Endothelial cell of umbilical vein (primary cell): ENCODE data around the gene MUC4. TPM values are rescaled to one million over a fixed set of nuclear protein-coding genes. Genes with fewer than 3 reads are reported as not detected.

Experiments
- BruUV-seq: library from RNA; stranded (reverse); fragments of 400-500 nt; replicated peaks from 2 replicates; lab custom pipeline; 2021; lab: Mats Ljungman, UMichigan
- CTCF ChIA-PET: fragments of 300-600, 350-600 bp; sonication (Branson Sonifier 250); formaldehyde crosslinking; loops from one replicate; lab custom pipeline; 2021; ENCODE audit warnings: antibody characterized with exemption, inconsistent platforms; lab: Charles Lee
- POLR2A ChIA-PET: fragments of 300-600, 350-600 bp; sonication (Branson Sonifier 250); formaldehyde crosslinking; loops from one replicate; lab custom pipeline; 2021; ENCODE audit warnings: antibody characterized with exemption, inconsistent platforms; lab: Charles Lee
- DNase-seq: peaks from one replicate; pipeline ENCODE4 v3.0.0-alpha.2; 2011; ENCODE audit warnings: low read depth, low spot score
- FAIRE-seq: peaks from 2 replicates; lab custom pipeline; 2011; peaks lifted over from hg19 to GRCh38; lab: Jason Lieb, UNC
- H2AFZ ChIP-seq: 2 replicates; pipeline ENCODE4 v1.6.0; 2012; ENCODE audit warnings: low read depth, low read length, control low read depth, inconsistent platforms
- H3K27ac ChIP-seq: 2 replicates; pipeline ENCODE4 v1.5.1; 2011; ENCODE audit warnings: low read depth, mild to moderate bottlenecking, control low read depth, low read length, moderate library complexity; ENCODE audit not compliant: insufficient read depth
- H3K27me3 ChIP-seq, 2 experiments: 2 replicates each; pipeline versions ENCODE4 v1.6.0 to v1.6.1; 2011; ENCODE audit warnings: low read length in 2 of 2, mixed read lengths in 1 of 2; ENCODE audit not compliant: control insufficient read depth in 2 of 2, insufficient read depth in 2 of 2
- H3K36me3 ChIP-seq, 2 experiments: 2 replicates in 1 of 2; 3 replicates in 1 of 2; pipeline ENCODE4 v1.5.1; 2011; ENCODE audit warnings: low read length in 2 of 2, mild to moderate bottlenecking in 1 of 2, moderate library complexity in 1 of 2; ENCODE audit not compliant: control insufficient read depth in 2 of 2, insufficient read depth in 2 of 2; ENCODE audit errors: extremely low read depth in 1 of 2
- H3K4me1 ChIP-seq: 3 replicates; pipeline ENCODE4 v1.5.1; 2011; ENCODE audit warnings: mild to moderate bottlenecking, low read length; ENCODE audit not compliant: control insufficient read depth, insufficient read depth; ENCODE audit errors: extremely low read depth
- H3K4me2 ChIP-seq: 2 replicates; pipeline ENCODE4 v1.6.1; 2011; ENCODE audit warnings: low read length, control low read depth, mixed read lengths; ENCODE audit not compliant: insufficient read depth
- H3K4me3 ChIP-seq, 3 experiments: fragments of 200-600 bp in 1 of 3; sonication (generic), shearing (Covaris generic) in 1 of 3; replicated peaks in 1 of 3; 2 replicates each; pipeline ENCODE4 v1.5.1; 2011 to 2016; ENCODE audit warnings: control low read depth in 3 of 3, low read length in 3 of 3, mild to moderate bottlenecking in 2 of 3, inconsistent platforms in 1 of 3, low read depth in 1 of 3, moderate library complexity in 1 of 3; ENCODE audit not compliant: insufficient read depth in 1 of 3
- H3K79me2 ChIP-seq: 2 replicates; pipeline ENCODE4 v1.6.0; 2012; ENCODE audit warnings: low read length, inconsistent platforms; ENCODE audit not compliant: control insufficient read depth, insufficient read depth
- H3K9ac ChIP-seq: replicated peaks from 2 replicates; pipeline ENCODE3; 2011; ENCODE audit warnings: low read length, control low read depth; ENCODE audit not compliant: insufficient read depth; ENCODE audit errors: extremely low read depth
- H3K9me1 ChIP-seq: replicated peaks from 3 replicates; pipeline ENCODE4 v1.6.0; 2011; ENCODE audit warnings: mild to moderate bottlenecking, low read length; ENCODE audit not compliant: control insufficient read depth, insufficient read depth; ENCODE audit errors: extremely low read depth
- H3K9me3 ChIP-seq: replicated peaks from 2 replicates; pipeline ENCODE4 v1.5.1; 2012; ENCODE audit warnings: low read length, inconsistent platforms; ENCODE audit not compliant: control insufficient read depth, insufficient read depth
- H4K20me1 ChIP-seq: replicated peaks from 2 replicates; pipeline ENCODE3; 2011; ENCODE audit warnings: mild to moderate bottlenecking, low read length; ENCODE audit not compliant: control insufficient read depth, insufficient read depth; ENCODE audit errors: extremely low read depth
- EZH2 ChIP-seq: IDR thresholded peaks from 2 replicates; pipeline ENCODE4 v1.6.1; 2012; ENCODE audit warnings: borderline replicate concordance, low read depth, mild to moderate bottlenecking, moderate library complexity, low read length, inconsistent platforms; ENCODE audit not compliant: severe bottlenecking
- FOS ChIP-seq: IDR thresholded peaks from 2 replicates; pipeline ENCODE4 v1.6.1; 2011; ENCODE audit warnings: mild to moderate bottlenecking, low read length, moderate library complexity, borderline replicate concordance; ENCODE audit not compliant: insufficient read depth
- GATA2 ChIP-seq: IDR thresholded peaks from 2 replicates; pipeline ENCODE4 v1.7.0; 2011; ENCODE audit warnings: low read depth, mild to moderate bottlenecking, moderate library complexity, mixed read lengths, low read length; ENCODE audit not compliant: insufficient read length, insufficient read depth
- JUN ChIP-seq: IDR thresholded peaks from 2 replicates; pipeline ENCODE4 v1.6.1; 2011; ENCODE audit warnings: borderline replicate concordance, low read depth; ENCODE audit not compliant: insufficient read length, insufficient read depth
- MYC ChIP-seq: IDR thresholded peaks from one replicate; pipeline ENCODE4 v1.6.1; 2011; ENCODE audit warnings: mild to moderate bottlenecking, low read depth, low read length
- POLR2A ChIP-seq: IDR thresholded peaks from 2 replicates; pipeline ENCODE4 v1.6.1; 2012; ENCODE audit warnings: low read depth, mild to moderate bottlenecking, control low read depth, low read length
- POLR2AphosphoS5 ChIP-seq: IDR thresholded peaks from 2 replicates; pipeline ENCODE4 v1.6.1; 2012; ENCODE audit warnings: low read depth, mild to moderate bottlenecking, control low read depth, low read length, moderate library complexity; ENCODE audit not compliant: insufficient read depth
- dilution Hi-C: fragments of 300-500 bp; cut with MboI; formaldehyde crosslinking; loops from one replicate; pipeline ENCODE4 v1.15.0; 2019; ENCODE audit warnings: low sequenced_read_pairs; ENCODE audit not compliant: extremely low pct_ligation_motif_present
- intact Hi-C: fragments of 100-400 bp; cut with micrococcal nuclease; formaldehyde crosslinking; loops from one replicate; pipeline ENCODE4 v1.10.0; 2022
- polyA plus RNA-seq, 4 experiments: library from polyadenylated mRNA; depleted of rRNA in 3 of 4; stranded (reverse) in 3 of 4; unstranded in 1 of 4; fragments of >200 nt; gene quantifications; 2 replicates each; pipeline versions ENCODE4 v1.2.1 to v1.2.3, GENCODE V29; 2011 to 2012; ENCODE audit warnings: missing spikeins in 1 of 4
- total RNA-seq: library from RNA; stranded (reverse); gene quantifications from 2 replicates; pipeline ENCODE4 v1.2.3, GENCODE V29; 2021
- TF ChIP-seq, protein P1 (sequence below): IDR thresholded peaks from 2 replicates; pipeline ENCODE4 v1.6.1; 2011; ENCODE audit not compliant: insufficient read depth, insufficient read length
- TF ChIP-seq, protein P2 (sequence below), 2 donors: IDR thresholded peaks; 1 replicate in 1 of 2; 2 replicates in 1 of 2; pipeline ENCODE4 v1.5.1; 2011; ENCODE audit warnings: low read length in 2 of 2, mild to moderate bottlenecking in 2 of 2, moderate library complexity in 2 of 2, control low read depth in 1 of 2, inconsistent platforms in 1 of 2, low read depth in 1 of 2; ENCODE audit not compliant: insufficient read depth in 1 of 2; ENCODE audit errors: extremely low read depth in 1 of 2

MUC4 gene
- total and polyA plus RNA-seq, 2 donors (not counting 3 experiments of a cell fraction or from before 2014, with no cell fraction given), result 0.04 TPM; not detected in 1

DNA sequence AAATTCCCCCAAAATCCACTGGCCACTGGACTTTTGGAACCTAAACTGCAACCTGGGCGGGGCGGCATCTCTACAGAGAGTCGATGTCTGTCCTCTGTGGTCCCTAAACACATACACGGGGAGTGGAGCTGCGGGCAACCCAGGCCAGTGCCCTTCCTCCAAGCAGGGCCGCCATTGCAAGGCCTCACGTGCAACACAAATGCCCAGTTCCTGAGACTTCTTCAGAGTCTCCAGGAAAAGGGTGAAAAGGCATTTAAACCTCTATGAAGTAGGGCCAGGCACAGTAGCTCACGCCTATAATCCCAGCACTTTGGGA is 4.9 kb downstream of the MUC4 start:
- no peak for DNase-seq
- Histone ChIP-seq H3K9me3 (no peaks in the 10 kb centered on the region), H3K4me1 (peaks cover 7% of the 10 kb centered on the region), H3K4me3 (no peak overlapping the region), H2AFZ (no peak overlapping the region), H3K36me3 (no peaks in the 10 kb centered on the region), H3K79me2 (no peaks in the 10 kb centered on the region), H4K20me1 (no peaks in the 10 kb centered on the region), H3K4me2 (no peak overlapping the region), H3K9ac (no peak overlapping the region), H3K27me3 (peaks cover 12 to 21% of the 10 kb centered on the region in 2 experiments), H3K9me1 (no peaks in the 10 kb centered on the region), H3K27ac (no peak overlapping the region)
- TF ChIP-seq EZH2, result no peak
- no peak for TF ChIP-seq GATA2
- no peak for TF ChIP-seq FOS
- TF ChIP-seq, protein P1, sequence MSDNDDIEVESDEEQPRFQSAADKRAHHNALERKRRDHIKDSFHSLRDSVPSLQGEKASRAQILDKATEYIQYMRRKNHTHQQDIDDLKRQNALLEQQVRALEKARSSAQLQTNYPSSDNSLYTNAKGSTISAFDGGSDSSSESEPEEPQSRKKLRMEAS, result no peak
- TF ChIP-seq MYC, result no peak
- TF ChIP-seq POLR2A, result no peak
- TF ChIP-seq POLR2AphosphoS5, result no peak
- no peak for TF ChIP-seq JUN
- TF ChIP-seq, protein P2, sequence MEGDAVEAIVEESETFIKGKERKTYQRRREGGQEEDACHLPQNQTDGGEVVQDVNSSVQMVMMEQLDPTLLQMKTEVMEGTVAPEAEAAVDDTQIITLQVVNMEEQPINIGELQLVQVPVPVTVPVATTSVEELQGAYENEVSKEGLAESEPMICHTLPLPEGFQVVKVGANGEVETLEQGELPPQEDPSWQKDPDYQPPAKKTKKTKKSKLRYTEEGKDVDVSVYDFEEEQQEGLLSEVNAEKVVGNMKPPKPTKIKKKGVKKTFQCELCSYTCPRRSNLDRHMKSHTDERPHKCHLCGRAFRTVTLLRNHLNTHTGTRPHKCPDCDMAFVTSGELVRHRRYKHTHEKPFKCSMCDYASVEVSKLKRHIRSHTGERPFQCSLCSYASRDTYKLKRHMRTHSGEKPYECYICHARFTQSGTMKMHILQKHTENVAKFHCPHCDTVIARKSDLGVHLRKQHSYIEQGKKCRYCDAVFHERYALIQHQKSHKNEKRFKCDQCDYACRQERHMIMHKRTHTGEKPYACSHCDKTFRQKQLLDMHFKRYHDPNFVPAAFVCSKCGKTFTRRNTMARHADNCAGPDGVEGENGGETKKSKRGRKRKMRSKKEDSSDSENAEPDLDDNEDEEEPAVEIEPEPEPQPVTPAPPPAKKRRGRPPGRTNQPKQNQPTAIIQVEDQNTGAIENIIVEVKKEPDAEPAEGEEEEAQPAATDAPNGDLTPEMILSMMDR (IDR thresholded peaks at IDR 0.05; ENCODE audit: extremely low read depth in 1 of 2, insufficient read depth in 1 of 2, low read depth in 1 of 2, low read length in 2 of 2), result no peak
- CTCF ChIA-PET, result interaction anchor here (1.0 to 1.2 kb wide), 3 partner anchors 8 to 87 kb away, joined by 4 read pairs; no protein-coding TSS in a partner anchor
- BruUV-seq, result no TSS peak
- POLR2A ChIA-PET, result no interaction called here
- no peak for FAIRE-seq
- intact Hi-C loops (no loop called here), dilution Hi-C loops (no loop called here)
